Spleen (tissue), 7 donors: ENCODE results near the gene MRGPRD.

Experiments used
- CTCF ChIP-seq, 11 experiments: fragments of 200-600 bp in 7 of 11; fragments of 450-650 bp in 4 of 11; sonication (generic) in 4 of 11; IDR thresholded peaks in 8 of 11; conservative IDR thresholded peaks in 3 of 11; 1 replicate in 7 of 11; 2 replicates in 4 of 11; pipeline versions ENCODE4 v1.4.0 to v1.8.0; 2016 to 2021; ENCODE audit warnings: antibody characterized with exemption in 11 of 11, inconsistent platforms in 4 of 11, mild to moderate bottlenecking in 1 of 11
- POLR2A ChIP-seq, 3 donors: fragments of 450-650 bp; IDR thresholded peaks; one replicate each; pipeline ENCODE4 v1.5.1; 2017; ENCODE audit warnings: antibody characterized with exemption in 3 of 3, mild to moderate bottlenecking in 1 of 3
- donor health status: DM: no; HTN: no; CAD: no; lungs with moderate emphysema.
- donor health status: DM: no; HTN: no; CAD: no.
- donor health status: DM: no; HTN: no; CAD: no.

- no peak for TF ChIP-seq POLR2A (IDR thresholded peaks at IDR 0.05)
- no peak for TF ChIP-seq CTCF (IDR thresholded peaks at IDR 0.05 in 8 of 11, conservative IDR thresholded peaks at IDR 0.05 in 3 of 11)
These were observed 31.9 kb downstream of the MRGPRD start for GRCh38 chr11:68948935-68949334.
